Gastrocnemius medialis (tissue), 4 donors: ENCODE measurements around the gene ASB2. TPM values are rescaled to one million over a fixed set of nuclear protein-coding genes. Genes with fewer than 3 reads are reported as not detected.

ENCODE experiments used
- ATAC-seq, 2 donors: fragments of 150-250 bp; one replicate each; pipeline ENCODE4 v1.9.1; 2016
- DNase-seq, 2 donors: peaks; one replicate each; pipeline ENCODE4 v3.0.0-alpha.2; 2019
- H3K27ac ChIP-seq, 4 donors: fragments of 200-600 bp; sonication (generic); 1 replicate in 1 of 4; 2 replicates in 3 of 4; pipeline ENCODE4 v1.5.1; 2016 to 2018; ENCODE audit warnings: mild to moderate bottlenecking in 2 of 4, moderate library complexity in 1 of 4
- H3K27me3 ChIP-seq, 3 donors: fragments of 200-600 bp; sonication (generic) in 2 of 3; 1 replicate in 1 of 3; 2 replicates in 2 of 3; pipeline versions ENCODE4 v1.5.1 to v1.6.0; 2016 to 2019; ENCODE audit warnings: mild to moderate bottlenecking in 1 of 3, moderate library complexity in 1 of 3
- H3K36me3 ChIP-seq, 2 donors: fragments of 200-600 bp; sonication (generic) in 1 of 2; one replicate each; pipeline ENCODE4 v1.5.1; 2017 to 2018
- H3K4me1 ChIP-seq, 2 donors: fragments of 200-600 bp; sonication (generic) in 1 of 2; one replicate each; pipeline ENCODE4 v1.5.1; 2016 to 2017; ENCODE audit warnings: mild to moderate bottlenecking in 2 of 2
- H3K4me3 ChIP-seq, 4 donors: fragments of 200-600 bp; sonication (generic) in 3 of 4; 1 replicate in 1 of 4; 2 replicates in 3 of 4; pipeline ENCODE4 v1.5.1; 2016 to 2019; ENCODE audit warnings: mild to moderate bottlenecking in 2 of 4
- H3K9me3 ChIP-seq, 3 donors: fragments of 200-600 bp; sonication (generic) in 2 of 3; 1 replicate in 1 of 3; 2 replicates in 2 of 3; pipeline ENCODE4 v1.5.1; 2016 to 2019
- POLR2A ChIP-seq, 2 donors: fragments of 450-650 bp; IDR thresholded peaks; one replicate each; pipeline ENCODE4 v1.6.1; 2017; ENCODE audit warnings: antibody characterized with exemption in 2 of 2, mild to moderate bottlenecking in 2 of 2, moderate library complexity in 2 of 2
- in situ Hi-C, 4 donors: fragments of 200-750 bp; cut with MboI; loops; one replicate each; pipeline versions ENCODE4 v1.15.0 to v1.8.0; 2017; ENCODE audit warnings: low sequenced_read_pairs in 4 of 4
- intact Hi-C: fragments of 100-400 bp; cut with DNase I; formaldehyde crosslinking; loops from one replicate; pipeline ENCODE4 v1.15.1; 2023; ENCODE audit warnings: low total_unique reads
- total RNA-seq, 4 donors: library from RNA; depleted of rRNA; stranded (reverse); fragments of >200 nt; gene quantifications; one replicate each; pipeline versions ENCODE4 v1.1.0 to v1.2.3, GENCODE V29; 2016
- TF ChIP-seq, protein P1 (sequence below), 5 experiments: fragments of 450-650 bp in 3 of 5; fragments of 200-600 bp in 2 of 5; sonication (generic) in 2 of 5; IDR thresholded peaks in 4 of 5; conservative IDR thresholded peaks in 1 of 5; 1 replicate in 4 of 5; 2 replicates in 1 of 5; pipeline ENCODE4 v1.5.1; 2016 to 2019; ENCODE audit warnings: antibody characterized with exemption in 5 of 5, mild to moderate bottlenecking in 3 of 5, moderate library complexity in 3 of 5

Gene ASB2
- total RNA-seq, 4 donors from 2014 or later, result 335 to 819 (median 539) TPM

DNA sequence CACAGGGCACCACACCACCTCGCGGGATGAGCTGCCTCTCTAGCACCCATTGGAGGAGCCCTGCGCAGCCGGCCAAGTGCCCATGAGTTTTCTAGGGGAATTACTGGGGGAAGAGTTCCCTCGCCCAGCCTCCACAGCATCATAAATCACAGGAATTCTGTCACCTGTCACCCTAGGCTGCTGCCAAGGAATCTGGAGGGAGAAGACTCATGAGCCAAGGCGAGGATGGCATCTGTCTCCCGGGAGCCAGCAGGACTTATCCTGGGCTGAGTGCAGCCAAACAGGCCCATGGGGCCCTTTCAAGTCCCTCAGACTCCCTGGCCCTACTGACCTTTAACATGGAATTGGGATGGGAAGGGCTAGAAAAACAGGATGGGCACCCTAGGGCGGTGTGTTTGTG is 41.9 kb upstream of the ASB2 start:
- no peak overlapping the region for H3K27ac ChIP-seq
- H3K4me3 ChIP-seq, result no peak overlapping the region
- in situ Hi-C loops, result no loop called here
- TF ChIP-seq POLR2A (IDR thresholded peaks at IDR 0.05), result no peak
- TF ChIP-seq, protein P1, sequence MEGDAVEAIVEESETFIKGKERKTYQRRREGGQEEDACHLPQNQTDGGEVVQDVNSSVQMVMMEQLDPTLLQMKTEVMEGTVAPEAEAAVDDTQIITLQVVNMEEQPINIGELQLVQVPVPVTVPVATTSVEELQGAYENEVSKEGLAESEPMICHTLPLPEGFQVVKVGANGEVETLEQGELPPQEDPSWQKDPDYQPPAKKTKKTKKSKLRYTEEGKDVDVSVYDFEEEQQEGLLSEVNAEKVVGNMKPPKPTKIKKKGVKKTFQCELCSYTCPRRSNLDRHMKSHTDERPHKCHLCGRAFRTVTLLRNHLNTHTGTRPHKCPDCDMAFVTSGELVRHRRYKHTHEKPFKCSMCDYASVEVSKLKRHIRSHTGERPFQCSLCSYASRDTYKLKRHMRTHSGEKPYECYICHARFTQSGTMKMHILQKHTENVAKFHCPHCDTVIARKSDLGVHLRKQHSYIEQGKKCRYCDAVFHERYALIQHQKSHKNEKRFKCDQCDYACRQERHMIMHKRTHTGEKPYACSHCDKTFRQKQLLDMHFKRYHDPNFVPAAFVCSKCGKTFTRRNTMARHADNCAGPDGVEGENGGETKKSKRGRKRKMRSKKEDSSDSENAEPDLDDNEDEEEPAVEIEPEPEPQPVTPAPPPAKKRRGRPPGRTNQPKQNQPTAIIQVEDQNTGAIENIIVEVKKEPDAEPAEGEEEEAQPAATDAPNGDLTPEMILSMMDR (IDR thresholded peaks at IDR 0.05 in 4 of 5, conservative IDR thresholded peaks at IDR 0.05 in 1 of 5), result no peak
- no peak for DNase-seq
- no peaks in the 10 kb centered on the region for H3K27me3 ChIP-seq
- intact Hi-C loops, result no loop called here
- peak in 1 of 2 donors; percentile 56 for ATAC-seq
- no peaks in the 10 kb centered on the region for H3K36me3 ChIP-seq
- no peaks in the 10 kb centered on the region for H3K9me3 ChIP-seq
- peaks cover 0 to 4% of the 10 kb centered on the region in 2 donors for H3K4me1 ChIP-seq

DNA sequence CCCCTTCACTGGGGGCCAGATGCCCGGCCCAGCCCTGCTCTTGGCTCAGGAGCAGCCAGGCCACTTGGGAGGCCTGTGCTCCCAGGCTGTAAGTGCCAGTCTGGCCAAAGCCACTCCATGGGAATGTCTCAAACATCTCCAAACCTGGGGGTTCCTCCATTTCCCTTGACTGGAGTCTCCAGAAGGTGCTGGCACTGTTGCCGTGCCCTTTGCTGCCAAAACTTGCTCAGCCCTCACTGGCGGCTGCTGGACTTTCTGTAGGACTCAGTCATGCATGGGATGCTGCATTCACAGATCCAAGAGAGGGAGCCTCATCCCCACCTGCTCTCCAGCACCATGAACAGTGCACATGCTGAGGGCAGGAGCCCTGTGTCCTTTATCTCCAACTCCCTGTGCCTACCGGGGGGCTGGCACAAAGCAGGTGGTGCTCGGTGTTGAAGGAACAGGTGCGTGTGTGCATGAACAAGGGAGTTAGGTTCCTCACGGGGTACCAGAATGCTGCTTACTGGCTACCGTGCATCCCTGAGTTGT is 40.1 kb upstream of the ASB2 start:
- H3K9me3 ChIP-seq, result no peaks in the 10 kb centered on the region
- ATAC-seq (no peak), DNase-seq (no peak)
- H3K4me3 ChIP-seq, result no peak overlapping the region
- in situ Hi-C loops (no loop called here), intact Hi-C loops (no loop called here)
- no peaks in the 10 kb centered on the region for H3K27me3 ChIP-seq
- H3K36me3 ChIP-seq, result no peaks in the 10 kb centered on the region
- no peak for TF ChIP-seq POLR2A (IDR thresholded peaks at IDR 0.05)
- TF ChIP-seq, protein P1 (IDR thresholded peaks at IDR 0.05 in 4 of 5, conservative IDR thresholded peaks at IDR 0.05 in 1 of 5), result no peak
- H3K27ac ChIP-seq, result no peak overlapping the region
- peaks cover 0 to 4% of the 10 kb centered on the region in 2 donors for H3K4me1 ChIP-seq

DNA sequence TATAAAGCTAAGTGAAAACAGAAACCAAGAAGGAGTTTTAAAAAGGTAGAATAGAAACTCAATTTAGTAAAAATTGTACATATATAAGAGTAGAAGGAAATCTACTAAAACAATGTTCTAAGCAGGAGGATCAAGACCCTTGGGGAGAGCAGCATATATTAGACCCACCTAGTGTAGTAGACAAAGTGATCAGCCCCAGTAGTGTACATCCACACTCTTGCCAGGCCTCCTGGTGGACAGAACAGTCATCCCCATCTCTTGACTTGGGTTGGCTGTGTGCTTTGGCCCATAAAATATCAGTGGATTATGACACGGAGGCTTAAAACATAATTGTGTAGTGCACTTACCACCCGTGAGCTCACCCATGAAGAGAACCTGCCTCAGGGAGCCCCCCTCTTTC is 38.9 kb upstream of the ASB2 start:
- no peak overlapping the region for H3K27ac ChIP-seq
- no peaks in the 10 kb centered on the region for H3K9me3 ChIP-seq
- TF ChIP-seq POLR2A (IDR thresholded peaks at IDR 0.05), result no peak
- TF ChIP-seq, protein P1 (IDR thresholded peaks at IDR 0.05 in 4 of 5, conservative IDR thresholded peaks at IDR 0.05 in 1 of 5), result no peak
- DNase-seq (no peak), ATAC-seq (no peak)
- peaks cover 0 to 4% of the 10 kb centered on the region in 2 donors for H3K4me1 ChIP-seq
- no peaks in the 10 kb centered on the region for H3K36me3 ChIP-seq
- H3K4me3 ChIP-seq, result no peak overlapping the region
- in situ Hi-C loops (no loop called here), intact Hi-C loops (no loop called here)
- no peaks in the 10 kb centered on the region for H3K27me3 ChIP-seq

DNA sequence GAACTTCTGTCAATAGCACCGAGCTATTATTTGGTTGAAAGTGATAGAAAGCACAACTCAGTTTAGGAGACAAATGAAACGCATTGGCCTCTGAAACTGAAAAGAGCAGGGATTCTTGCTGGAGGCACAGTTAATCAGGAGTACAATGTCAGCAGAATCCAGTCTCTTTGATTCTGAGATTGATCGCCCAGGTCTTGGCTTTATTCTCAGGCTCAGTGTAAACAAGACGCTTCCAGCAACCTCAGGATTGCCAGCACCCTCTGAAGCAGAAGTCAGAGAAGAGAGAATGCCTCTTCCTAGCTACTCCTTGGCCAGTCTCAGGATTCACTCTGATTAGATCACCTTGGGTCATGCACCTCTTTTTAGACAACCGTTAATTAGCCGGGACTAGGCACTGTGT is 38.0 kb upstream of the ASB2 start:
- TF ChIP-seq POLR2A (IDR thresholded peaks at IDR 0.05), result no peak
- TF ChIP-seq, protein P1 (IDR thresholded peaks at IDR 0.05 in 4 of 5, conservative IDR thresholded peaks at IDR 0.05 in 1 of 5), result no peak
- in situ Hi-C loops, result no loop called here
- DNase-seq, result no peak

DNA sequence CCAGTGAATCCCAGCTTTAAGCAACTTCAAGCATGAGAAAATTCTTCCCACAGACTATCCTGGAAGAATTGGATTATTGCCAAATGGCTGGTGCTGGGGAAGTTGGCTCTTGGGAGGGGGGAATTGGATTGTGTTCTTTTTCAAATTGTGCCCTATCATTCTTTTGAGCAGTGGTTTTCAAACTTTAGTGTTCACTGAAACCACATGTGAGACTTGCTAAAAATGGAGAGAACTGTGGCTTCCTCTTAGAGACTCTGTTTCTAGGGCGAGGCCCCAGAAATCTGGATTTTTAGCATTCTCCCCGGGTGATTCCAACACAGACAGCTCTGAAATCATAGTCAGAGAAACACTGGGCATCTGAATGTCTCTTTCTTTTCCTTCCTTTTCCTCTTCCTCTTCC is 35.4 kb upstream of the ASB2 start:
- intact Hi-C loops (no loop called here), in situ Hi-C loops (no loop called here)
- Histone ChIP-seq H3K27me3 (no peaks in the 10 kb centered on the region), H3K27ac (no peak overlapping the region), H3K4me1 (peaks cover 0 to 6% of the 10 kb centered on the region in 2 donors), H3K9me3 (no peaks in the 10 kb centered on the region), H3K36me3 (no peaks in the 10 kb centered on the region), H3K4me3 (no peak overlapping the region)
- no peak for TF ChIP-seq POLR2A (IDR thresholded peaks at IDR 0.05)
- TF ChIP-seq, protein P1 (IDR thresholded peaks at IDR 0.05 in 4 of 5, conservative IDR thresholded peaks at IDR 0.05 in 1 of 5), result no peak
- ATAC-seq (no peak), DNase-seq (no peak)

More for the DNA sequence above, 38.0 kb upstream of the ASB2 start:
- H3K27ac ChIP-seq, result no peak overlapping the region
- no peaks in the 10 kb centered on the region for H3K9me3 ChIP-seq
- H3K4me1 ChIP-seq, result peaks cover 0 to 10% of the 10 kb centered on the region in 2 donors
- H3K27me3 ChIP-seq, result no peaks in the 10 kb centered on the region
- no peak overlapping the region for H3K4me3 ChIP-seq
- no peaks in the 10 kb centered on the region for H3K36me3 ChIP-seq
- intact Hi-C loops, result no loop called here
- ATAC-seq, result no peak
